Measurements from ENCODE around the gene RGS13.
"Not testable (repeated sequence)": the region's sequence is repeated elsewhere in the genome, so short reads cannot be mapped to it uniquely, and the experiment has no call there.

The RGS13 gene

GRCh38 chr1:192658255-192658654 lies 22.3 kb downstream of the RGS13 start:
- no peak for FAIRE-seq
- no peak for TF ChIP-seq TAF1 (IDR thresholded peaks at IDR 0.05; ENCODE audit: low read depth, low read length)
- no peak for TF ChIP-seq POU2F2 (IDR thresholded peaks at IDR 0.05; ENCODE audit: low read depth, low read length)
- no peak for TF ChIP-seq POLR2AphosphoS5 (IDR thresholded peaks at IDR 0.05; ENCODE audit: low read depth, low read length)
- no peak for TF ChIP-seq POLR2A (IDR thresholded peaks at IDR 0.05; ENCODE audit: low read depth, low read length)
- no peak for TF ChIP-seq SPI1 (IDR thresholded peaks at IDR 0.05; ENCODE audit: low read depth, low read length)
- TF ChIP-seq PAX5 (IDR thresholded peaks at IDR 0.05; ENCODE audit: insufficient read depth, low read length, severe bottlenecking): no peak
- DNase-seq (ENCODE audit: insufficient read length, low spot score): no peak

GRCh38 chr1:192660613-192661012 lies 24.7 kb downstream of the RGS13 start:
- no peak for DNase-seq (ENCODE audit: insufficient read length, low spot score)
- FAIRE-seq: no peak
- TF ChIP-seq POLR2A (IDR thresholded peaks at IDR 0.05; ENCODE audit: low read depth, low read length) (no peak), POLR2AphosphoS5 (IDR thresholded peaks at IDR 0.05; ENCODE audit: low read depth, low read length) (no peak), PAX5 (IDR thresholded peaks at IDR 0.05; ENCODE audit: insufficient read depth, low read length, severe bottlenecking) (no peak), SPI1 (IDR thresholded peaks at IDR 0.05; ENCODE audit: low read depth, low read length) (no peak), TAF1 (IDR thresholded peaks at IDR 0.05; ENCODE audit: low read depth, low read length) (no peak), POU2F2 (IDR thresholded peaks at IDR 0.05; ENCODE audit: low read depth, low read length) (no peak)

GRCh38 chr1:192668409-192668983 lies 32.5 kb downstream of the RGS13 start:
- DNase-seq (ENCODE audit: insufficient read length, low spot score) (no peak), FAIRE-seq (no peak)
- TF ChIP-seq POU2F2 (IDR thresholded peaks at IDR 0.05; ENCODE audit: low read depth, low read length): no peak

GRCh38 chr1:192669174-192669573 lies 33.2 kb downstream of the RGS13 start:
- FAIRE-seq (no peak), DNase-seq (ENCODE audit: insufficient read length, low spot score) (no peak)

GRCh38 chr1:192675716-192676115 lies 39.8 kb downstream of the RGS13 start:
- FAIRE-seq (no peak), DNase-seq (ENCODE audit: insufficient read length, low spot score) (no peak)
- TF ChIP-seq TAF1 (IDR thresholded peaks at IDR 0.05; ENCODE audit: low read depth, low read length) (no peak), PAX5 (IDR thresholded peaks at IDR 0.05; ENCODE audit: insufficient read depth, low read length, severe bottlenecking) (no peak), POLR2A (IDR thresholded peaks at IDR 0.05; ENCODE audit: low read depth, low read length) (no peak), POU2F2 (IDR thresholded peaks at IDR 0.05; ENCODE audit: low read depth, low read length) (no peak), POLR2AphosphoS5 (IDR thresholded peaks at IDR 0.05; ENCODE audit: low read depth, low read length) (no peak), SPI1 (IDR thresholded peaks at IDR 0.05; ENCODE audit: low read depth, low read length) (no peak)

More at GRCh38 chr1:192669174-192669573, 33.2 kb downstream of the RGS13 start:
- TF ChIP-seq TAF1 (IDR thresholded peaks at IDR 0.05; ENCODE audit: low read depth, low read length): no peak
- TF ChIP-seq SPI1 (IDR thresholded peaks at IDR 0.05; ENCODE audit: low read depth, low read length): no peak
- TF ChIP-seq POLR2AphosphoS5 (IDR thresholded peaks at IDR 0.05; ENCODE audit: low read depth, low read length): no peak
- no peak for TF ChIP-seq POU2F2 (IDR thresholded peaks at IDR 0.05; ENCODE audit: low read depth, low read length)
- TF ChIP-seq PAX5 (IDR thresholded peaks at IDR 0.05; ENCODE audit: insufficient read depth, low read length, severe bottlenecking): no peak
- TF ChIP-seq POLR2A (IDR thresholded peaks at IDR 0.05; ENCODE audit: low read depth, low read length): no peak

- no peak for TF ChIP-seq TAF1 (IDR thresholded peaks at IDR 0.05; ENCODE audit: low read depth, low read length)
- no peak for TF ChIP-seq POLR2A (IDR thresholded peaks at IDR 0.05; ENCODE audit: low read depth, low read length)
- TF ChIP-seq PAX5 (IDR thresholded peaks at IDR 0.05; ENCODE audit: insufficient read depth, low read length, severe bottlenecking): no peak
- no peak for TF ChIP-seq POLR2AphosphoS5 (IDR thresholded peaks at IDR 0.05; ENCODE audit: low read depth, low read length)
- no peak for TF ChIP-seq SPI1 (IDR thresholded peaks at IDR 0.05; ENCODE audit: low read depth, low read length)
- TF ChIP-seq POU2F2 (IDR thresholded peaks at IDR 0.05; ENCODE audit: low read depth, low read length): no peak
- FAIRE-seq (no peak), DNase-seq (ENCODE audit: insufficient read length, low spot score) (no peak)
These were observed 42.2 kb downstream of the RGS13 start for GRCh38 chr1:192678099-192678498.

GRCh38 chr1:192682335-192682734 lies 46.4 kb downstream of the RGS13 start:
- TF ChIP-seq POU2F2 (IDR thresholded peaks at IDR 0.05; ENCODE audit: low read depth, low read length): no peak
- TF ChIP-seq TAF1 (IDR thresholded peaks at IDR 0.05; ENCODE audit: low read depth, low read length): no peak
- TF ChIP-seq POLR2AphosphoS5 (IDR thresholded peaks at IDR 0.05; ENCODE audit: low read depth, low read length): no peak
- no peak for TF ChIP-seq POLR2A (IDR thresholded peaks at IDR 0.05; ENCODE audit: low read depth, low read length)
- no peak for TF ChIP-seq SPI1 (IDR thresholded peaks at IDR 0.05; ENCODE audit: low read depth, low read length)
- TF ChIP-seq PAX5 (IDR thresholded peaks at IDR 0.05; ENCODE audit: insufficient read depth, low read length, severe bottlenecking): no peak
- no peak for FAIRE-seq
- DNase-seq (ENCODE audit: insufficient read length, low spot score): no peak

GRCh38 chr1:192683081-192683480 lies 47.1 kb downstream of the RGS13 start:
- not testable (repeated sequence) for DNase-seq (ENCODE audit: insufficient read length, low spot score); FAIRE-seq

- no peak for FAIRE-seq
- TF ChIP-seq POLR2A (IDR thresholded peaks at IDR 0.05; ENCODE audit: low read depth, low read length) (no peak), POU2F2 (IDR thresholded peaks at IDR 0.05; ENCODE audit: low read depth, low read length) (no peak), TAF1 (IDR thresholded peaks at IDR 0.05; ENCODE audit: low read depth, low read length) (no peak), PAX5 (IDR thresholded peaks at IDR 0.05; ENCODE audit: insufficient read depth, low read length, severe bottlenecking) (no peak), POLR2AphosphoS5 (IDR thresholded peaks at IDR 0.05; ENCODE audit: low read depth, low read length) (no peak), SPI1 (IDR thresholded peaks at IDR 0.05; ENCODE audit: low read depth, low read length) (no peak)
- no peak for DNase-seq (ENCODE audit: insufficient read length, low spot score)
These were observed 53.5 kb downstream of the RGS13 start for GRCh38 chr1:192689459-192689858.

GRCh38 chr1:192691041-192691440 lies 55.1 kb downstream of the RGS13 start:
- FAIRE-seq (no peak), DNase-seq (ENCODE audit: insufficient read length, low spot score) (no peak)
- TF ChIP-seq SPI1 (IDR thresholded peaks at IDR 0.05; ENCODE audit: low read depth, low read length): no peak
- TF ChIP-seq POU2F2 (IDR thresholded peaks at IDR 0.05; ENCODE audit: low read depth, low read length): no peak
- TF ChIP-seq POLR2A (IDR thresholded peaks at IDR 0.05; ENCODE audit: low read depth, low read length): no peak
- TF ChIP-seq PAX5 (IDR thresholded peaks at IDR 0.05; ENCODE audit: insufficient read depth, low read length, severe bottlenecking): no peak
- TF ChIP-seq TAF1 (IDR thresholded peaks at IDR 0.05; ENCODE audit: low read depth, low read length): no peak
- no peak for TF ChIP-seq POLR2AphosphoS5 (IDR thresholded peaks at IDR 0.05; ENCODE audit: low read depth, low read length)
